Liver (tissue), 3 donors: ENCODE measurements around the gene SUGCT.

Source experiments
- ATF3 ChIP-seq: IDR thresholded peaks from 2 replicates; pipeline ENCODE4 v1.6.1; 2016; ENCODE audit warnings: antibody characterized with exemption
- CTCF ChIP-seq: fragments of 150-350 bp; IDR thresholded peaks from 2 replicates; pipeline ENCODE4 v1.5.1; 2017; ENCODE audit warnings: improper control_type of control experiment, low read depth, low read length; ENCODE audit not compliant: missing input control
- FOXA1 ChIP-seq: IDR thresholded peaks from 2 replicates; pipeline ENCODE4 v1.6.1; 2016; ENCODE audit warnings: antibody characterized with exemption
- FOXA2 ChIP-seq: IDR thresholded peaks from 2 replicates; pipeline ENCODE4 v1.6.1; 2016; ENCODE audit warnings: antibody characterized with exemption
- GABPA ChIP-seq, 2 donors: IDR thresholded peaks in 1 of 2; conservative IDR thresholded peaks in 1 of 2; 2 replicates each; pipeline ENCODE4 v1.6.1; 2016; ENCODE audit warnings: antibody characterized with exemption in 2 of 2, mild to moderate bottlenecking in 1 of 2, moderate library complexity in 1 of 2
- HNF4G ChIP-seq: IDR thresholded peaks from 2 replicates; pipeline ENCODE4 v1.6.1; 2016; ENCODE audit warnings: antibody characterized with exemption
- JUND ChIP-seq, 2 donors: IDR thresholded peaks; 2 replicates each; pipeline ENCODE4 v1.6.1; 2016; ENCODE audit warnings: antibody characterized with exemption in 2 of 2
- MAX ChIP-seq: IDR thresholded peaks from 2 replicates; pipeline ENCODE4 v1.6.1; 2016; ENCODE audit warnings: antibody characterized with exemption
- NR2F2 ChIP-seq: IDR thresholded peaks from 2 replicates; pipeline ENCODE4 v1.6.1; 2016; ENCODE audit warnings: antibody characterized with exemption
- RAD21 ChIP-seq, 2 donors: IDR thresholded peaks; 2 replicates each; pipeline ENCODE4 v1.6.1; 2016; ENCODE audit warnings: antibody characterized with exemption in 2 of 2, mild to moderate bottlenecking in 2 of 2
- SP1 ChIP-seq: IDR thresholded peaks from 2 replicates; pipeline ENCODE4 v1.6.1; 2018; ENCODE audit warnings: antibody characterized with exemption, mild to moderate bottlenecking
- TAF1 ChIP-seq: conservative IDR thresholded peaks from 2 replicates; pipeline ENCODE4 v1.6.1; 2016; ENCODE audit warnings: antibody characterized with exemption, mild to moderate bottlenecking
- YY1 ChIP-seq: IDR thresholded peaks from 2 replicates; pipeline ENCODE4 v1.6.1; 2016; ENCODE audit warnings: antibody characterized with exemption, mild to moderate bottlenecking
- ZBTB33 ChIP-seq: IDR thresholded peaks from 2 replicates; pipeline ENCODE4 v1.6.1; 2016; ENCODE audit warnings: antibody characterized with exemption
- donor health status: healthy.
- donor health status: healthy.

GRCh38 chr7:40138973-40139372 is 4.2 kb downstream of the SUGCT start:
- no peak for TF ChIP-seq GABPA (IDR thresholded peaks at IDR 0.05 in 1 of 2, conservative IDR thresholded peaks at IDR 0.05 in 1 of 2)
- no peak for TF ChIP-seq CTCF
- TF ChIP-seq YY1 = no peak
- TF ChIP-seq HNF4G = no peak
- no peak for TF ChIP-seq ZBTB33
- TF ChIP-seq JUND (IDR thresholded peaks at IDR 0.05) = no peak
- no peak for TF ChIP-seq RAD21 (IDR thresholded peaks at IDR 0.05)
- TF ChIP-seq SP1 = no peak
- no peak for TF ChIP-seq MAX
- TF ChIP-seq FOXA2 = no peak
- no peak for TF ChIP-seq FOXA1
- TF ChIP-seq ATF3 = no peak
- no peak for TF ChIP-seq TAF1
- TF ChIP-seq NR2F2 = no peak
